DND-41 (cell line): ENCODE data around the gene AKAP10.

Experiments
- ATAC-seq: fragments of 200-7000 bp; cut with Tn5 transposase; 3 replicates; pipeline ENCODE4 v1.9.1; 2021; ENCODE audit warnings: low read depth; ENCODE audit not compliant: insufficient read depth
- DNase-seq: peaks from one replicate; pipeline ENCODE4 v3.0.0-alpha.2; 2020
- H2AFZ ChIP-seq: 2 replicates; pipeline ENCODE4 v1.6.0; 2012; ENCODE audit warnings: low read depth, low read length
- H3K27ac ChIP-seq: 2 replicates; pipeline ENCODE4 v1.5.1; 2012; ENCODE audit warnings: low read length, inconsistent platforms
- H3K27me3 ChIP-seq: fragments of 200-600 bp; sonication (generic); 2 replicates; pipeline ENCODE4 v1.6.0; 2012; ENCODE audit warnings: low read length, mild to moderate bottlenecking, inconsistent platforms; ENCODE audit not compliant: insufficient read depth, poor library complexity
- H3K36me3 ChIP-seq: 2 replicates; pipeline ENCODE4 v1.5.1; 2012; ENCODE audit warnings: low read length, inconsistent platforms; ENCODE audit not compliant: insufficient read depth
- H3K4me1 ChIP-seq: 2 replicates; pipeline ENCODE4 v1.5.1; 2012; ENCODE audit warnings: mild to moderate bottlenecking, low read length; ENCODE audit not compliant: insufficient read depth
- H3K4me2 ChIP-seq: 2 replicates; pipeline ENCODE4 v1.6.0; 2012; ENCODE audit warnings: mild to moderate bottlenecking, moderate library complexity, low read length, inconsistent platforms; ENCODE audit not compliant: insufficient read depth
- H3K4me3 ChIP-seq, 2 experiments: fragments of 200-600 bp in 1 of 2; shearing (Covaris generic) in 1 of 2; 2 replicates each; pipeline ENCODE4 v1.5.1; 2012 to 2016; ENCODE audit warnings: inconsistent platforms in 2 of 2, low read length in 2 of 2, mild to moderate bottlenecking in 2 of 2, low read depth in 1 of 2, moderate library complexity in 1 of 2
- H3K79me2 ChIP-seq: 2 replicates; pipeline ENCODE4 v1.6.0; 2012; ENCODE audit warnings: low read length, inconsistent platforms; ENCODE audit not compliant: insufficient read depth
- H3K9ac ChIP-seq: 2 replicates; pipeline ENCODE4 v1.6.0; 2012; ENCODE audit warnings: low read depth, mild to moderate bottlenecking, inconsistent platforms, low read length, moderate library complexity
- H3K9me3 ChIP-seq: 2 replicates; pipeline ENCODE4 v1.5.1; 2012; ENCODE audit warnings: low read length, moderate library complexity, mild to moderate bottlenecking, inconsistent platforms; ENCODE audit not compliant: insufficient read depth, severe bottlenecking
- H4K20me1 ChIP-seq: 2 replicates; pipeline ENCODE4 v1.6.0; 2012; ENCODE audit warnings: low read length; ENCODE audit not compliant: insufficient read depth
- EZH2 ChIP-seq: IDR thresholded peaks from 3 replicates; pipeline ENCODE4 v1.6.1; 2012; ENCODE audit warnings: borderline replicate concordance, low read depth, mild to moderate bottlenecking, moderate library complexity, low read length, inconsistent platforms; ENCODE audit not compliant: severe bottlenecking
- TF ChIP-seq, protein P1 (sequence below): IDR thresholded peaks from 2 replicates; pipeline ENCODE4 v1.5.1; 2012; ENCODE audit warnings: borderline replicate concordance, low read length, moderate library complexity, mild to moderate bottlenecking; ENCODE audit not compliant: poor library complexity, severe bottlenecking; ENCODE audit errors: extremely low read depth

AKAP10 gene

DNA sequence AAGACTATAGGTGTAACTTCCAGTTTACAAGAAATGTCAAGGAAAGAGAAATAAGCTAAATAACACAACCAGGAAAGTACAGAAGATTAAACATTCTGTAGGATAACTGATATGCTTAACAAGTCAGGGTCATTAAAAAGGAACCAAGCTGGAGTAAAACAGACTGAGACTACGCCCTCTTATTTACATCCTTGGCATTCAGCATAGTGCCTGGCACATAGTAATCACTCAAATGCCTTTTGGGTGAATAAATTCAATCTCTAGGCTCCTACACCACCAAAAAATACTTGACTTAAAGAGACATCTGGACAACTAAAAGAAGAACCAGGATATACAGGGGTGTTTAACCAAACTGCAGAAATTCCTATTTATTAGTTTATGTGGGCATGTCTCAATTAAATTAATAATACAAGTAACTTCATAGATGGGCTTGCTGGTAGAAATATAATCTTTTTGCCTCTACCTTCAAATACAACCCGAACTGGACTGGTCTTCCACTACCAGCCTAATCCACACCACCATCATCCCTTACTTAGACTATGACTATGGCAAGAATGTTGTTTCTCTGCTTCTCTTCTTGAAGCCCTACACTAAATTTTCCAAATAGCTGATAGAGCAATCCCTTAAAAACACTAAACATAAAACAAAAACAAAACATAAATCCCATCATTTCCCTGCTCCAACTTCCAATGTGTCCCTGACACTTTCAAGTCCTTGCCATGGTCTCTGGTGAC lies 62.2 kb downstream of the AKAP10 start:
- no peaks in the 10 kb centered on the region for H3K4me1 ChIP-seq
- H4K20me1 ChIP-seq = no peaks in the 10 kb centered on the region
- H3K4me2 ChIP-seq = no peak overlapping the region
- H3K9ac ChIP-seq = no peak overlapping the region
- H3K4me3 ChIP-seq = no peak overlapping the region
- no peak for DNase-seq
- no peaks in the 10 kb centered on the region for H3K79me2 ChIP-seq
- no peaks in the 10 kb centered on the region for H3K27me3 ChIP-seq
- no peak for TF ChIP-seq EZH2
- TF ChIP-seq, protein P1, sequence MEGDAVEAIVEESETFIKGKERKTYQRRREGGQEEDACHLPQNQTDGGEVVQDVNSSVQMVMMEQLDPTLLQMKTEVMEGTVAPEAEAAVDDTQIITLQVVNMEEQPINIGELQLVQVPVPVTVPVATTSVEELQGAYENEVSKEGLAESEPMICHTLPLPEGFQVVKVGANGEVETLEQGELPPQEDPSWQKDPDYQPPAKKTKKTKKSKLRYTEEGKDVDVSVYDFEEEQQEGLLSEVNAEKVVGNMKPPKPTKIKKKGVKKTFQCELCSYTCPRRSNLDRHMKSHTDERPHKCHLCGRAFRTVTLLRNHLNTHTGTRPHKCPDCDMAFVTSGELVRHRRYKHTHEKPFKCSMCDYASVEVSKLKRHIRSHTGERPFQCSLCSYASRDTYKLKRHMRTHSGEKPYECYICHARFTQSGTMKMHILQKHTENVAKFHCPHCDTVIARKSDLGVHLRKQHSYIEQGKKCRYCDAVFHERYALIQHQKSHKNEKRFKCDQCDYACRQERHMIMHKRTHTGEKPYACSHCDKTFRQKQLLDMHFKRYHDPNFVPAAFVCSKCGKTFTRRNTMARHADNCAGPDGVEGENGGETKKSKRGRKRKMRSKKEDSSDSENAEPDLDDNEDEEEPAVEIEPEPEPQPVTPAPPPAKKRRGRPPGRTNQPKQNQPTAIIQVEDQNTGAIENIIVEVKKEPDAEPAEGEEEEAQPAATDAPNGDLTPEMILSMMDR = no peak
- no peaks in the 10 kb centered on the region for H3K9me3 ChIP-seq
- peaks cover 84% of the 10 kb centered on the region for H3K36me3 ChIP-seq
- H3K27ac ChIP-seq = no peak overlapping the region
- H2AFZ ChIP-seq = no peak overlapping the region
- ATAC-seq = no peak

DNA sequence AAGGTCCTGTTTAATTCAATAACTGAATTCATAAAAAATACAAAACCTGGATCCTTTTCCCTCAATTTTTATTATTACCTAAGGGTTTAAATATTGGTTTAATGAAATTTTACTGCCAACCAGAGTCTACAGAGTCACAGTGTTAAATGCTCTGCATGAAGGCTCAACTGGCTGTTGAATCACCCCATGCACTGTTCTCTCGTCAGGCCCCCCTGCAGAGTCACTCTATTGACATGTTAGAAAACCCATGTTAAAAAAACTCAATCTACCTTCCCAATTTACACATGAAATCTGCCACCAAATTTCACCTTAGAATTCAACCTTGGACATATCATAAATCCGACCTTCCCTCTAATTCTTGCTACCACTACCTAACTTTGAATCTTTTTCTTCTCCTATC lies 66.6 kb downstream of the AKAP10 start:
- no peak overlapping the region for H3K4me3 ChIP-seq
- no peak overlapping the region for H2AFZ ChIP-seq
- H3K9me3 ChIP-seq = no peaks in the 10 kb centered on the region
- ATAC-seq (no peak), DNase-seq (no peak)
- no peak overlapping the region for H3K9ac ChIP-seq
- H3K27me3 ChIP-seq = no peaks in the 10 kb centered on the region
- peaks cover 89% of the 10 kb centered on the region for H3K36me3 ChIP-seq
- TF ChIP-seq EZH2 = no peak
- TF ChIP-seq, protein P1 = no peak
- H3K27ac ChIP-seq = no peak overlapping the region
- no peaks in the 10 kb centered on the region for H4K20me1 ChIP-seq
- no peak overlapping the region for H3K4me2 ChIP-seq
- H3K4me1 ChIP-seq = no peaks in the 10 kb centered on the region
- no peaks in the 10 kb centered on the region for H3K79me2 ChIP-seq

DNA sequence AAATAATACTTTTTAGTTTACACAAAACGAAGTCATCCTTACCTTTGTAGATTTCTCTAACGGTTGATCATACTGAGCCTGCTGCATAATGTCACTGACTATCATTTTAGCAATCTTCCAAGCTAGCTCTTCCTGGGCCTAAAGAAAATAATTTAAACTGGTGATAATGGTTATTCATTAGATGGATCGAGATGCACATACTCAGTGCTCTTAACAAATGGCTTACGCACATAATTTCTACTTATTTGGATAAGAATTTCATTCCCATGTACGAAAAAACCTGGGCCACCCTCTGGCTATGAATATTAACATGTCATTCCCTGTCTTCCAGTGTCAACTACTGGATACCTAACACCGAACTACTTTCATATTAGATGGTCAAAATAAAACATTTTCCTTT lies 68.5 kb downstream of the AKAP10 start:
- Histone ChIP-seq H3K9me3 (no peaks in the 10 kb centered on the region), H3K4me1 (no peaks in the 10 kb centered on the region), H3K79me2 (no peaks in the 10 kb centered on the region), H3K4me3 (no peak overlapping the region), H2AFZ (no peak overlapping the region), H4K20me1 (no peaks in the 10 kb centered on the region), H3K27ac (no peak overlapping the region), H3K4me2 (no peak overlapping the region), H3K9ac (no peak overlapping the region), H3K36me3 (peaks cover 89% of the 10 kb centered on the region), H3K27me3 (no peaks in the 10 kb centered on the region)
- ATAC-seq = no peak
- no peak for DNase-seq
- TF ChIP-seq EZH2 = no peak
- TF ChIP-seq, protein P1 = no peak

- Histone ChIP-seq H2AFZ (no peak overlapping the region), H4K20me1 (no peaks in the 10 kb centered on the region), H3K4me3 (no peak overlapping the region), H3K9me3 (no peaks in the 10 kb centered on the region), H3K27me3 (no peaks in the 10 kb centered on the region), H3K27ac (no peak overlapping the region), H3K79me2 (no peaks in the 10 kb centered on the region), H3K4me2 (no peak overlapping the region), H3K4me1 (no peaks in the 10 kb centered on the region), H3K9ac (no peak overlapping the region), H3K36me3 (peaks cover 84% of the 10 kb centered on the region)
- ATAC-seq (no peak), DNase-seq (no peak)
- TF ChIP-seq, protein P1 = no peak
- TF ChIP-seq EZH2 = no peak
Measured at GRCh38 chr17:19905502-19905901, 72.1 kb downstream of the AKAP10 start.
